Measurements from ENCODE around the gene TRABD. TPM values are rescaled to one million over a fixed set of nuclear protein-coding genes. Genes with fewer than 3 reads are reported as not detected.
A peak's percentile ranks its signal among the peaks of the same experiment; 100 is the strongest.
"Not testable (repeated sequence)": the region's sequence is repeated elsewhere in the genome, so short reads cannot be mapped to it uniquely, and the experiment has no call there.

TRABD gene
- total RNA-seq, 3 donors from 2014 or later = 91.3 to 95.0 (median 93.4) TPM

DNA sequence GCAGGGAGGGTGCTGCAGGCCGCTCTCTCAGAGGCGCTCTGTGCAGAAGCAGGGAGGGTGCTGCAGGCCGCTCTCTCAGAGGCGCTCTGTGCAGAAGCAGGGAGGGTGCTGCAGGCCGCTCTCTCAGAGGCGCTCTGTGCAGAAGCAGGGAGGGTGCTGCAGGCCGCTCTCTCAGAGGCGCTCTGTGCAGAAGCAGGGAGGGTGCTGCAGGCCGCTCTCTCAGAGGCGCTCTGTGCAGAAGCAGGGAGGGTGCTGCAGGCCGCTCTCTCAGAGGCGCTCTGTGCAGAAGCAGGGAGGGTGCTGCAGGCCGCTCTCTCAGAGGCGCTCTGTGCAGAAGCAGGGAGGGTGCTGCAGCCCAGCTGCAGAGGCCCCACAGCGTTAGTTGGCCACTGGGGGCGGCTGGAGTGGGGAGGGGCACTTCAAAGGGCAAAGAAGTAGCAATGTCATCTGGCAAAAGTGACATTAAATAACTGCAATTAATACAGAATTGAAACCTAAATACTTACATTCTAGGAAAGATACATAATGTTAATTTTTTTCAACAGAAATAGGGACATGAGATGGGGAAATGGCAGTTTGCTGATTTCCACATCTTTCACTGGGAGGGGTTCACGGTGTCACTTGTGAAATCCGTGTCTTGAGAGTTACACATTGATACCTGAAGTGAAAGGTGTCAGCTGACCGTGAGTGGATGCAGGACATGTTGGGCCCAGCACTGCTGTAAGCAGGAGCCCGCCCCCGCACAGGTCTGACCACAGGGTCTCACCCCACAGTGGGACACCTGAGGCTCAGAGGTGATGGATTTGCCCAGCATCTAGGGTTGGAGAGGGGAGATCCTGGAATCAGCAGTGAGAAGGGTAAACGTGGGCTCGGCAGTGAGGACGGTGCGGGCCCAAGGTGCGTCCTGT, 38.2 kb upstream of the TRABD start:
- not testable (repeated sequence) for H3K9me3 Mint-ChIP-seq; ATAC-seq; H3K4me1 Mint-ChIP-seq (ENCODE audit: low read depth); H3K27me3 Mint-ChIP-seq (ENCODE audit: low read depth); DNase-seq; H3K4me3 Mint-ChIP-seq; H3K36me3 Mint-ChIP-seq (ENCODE audit: insufficient read depth)

DNA sequence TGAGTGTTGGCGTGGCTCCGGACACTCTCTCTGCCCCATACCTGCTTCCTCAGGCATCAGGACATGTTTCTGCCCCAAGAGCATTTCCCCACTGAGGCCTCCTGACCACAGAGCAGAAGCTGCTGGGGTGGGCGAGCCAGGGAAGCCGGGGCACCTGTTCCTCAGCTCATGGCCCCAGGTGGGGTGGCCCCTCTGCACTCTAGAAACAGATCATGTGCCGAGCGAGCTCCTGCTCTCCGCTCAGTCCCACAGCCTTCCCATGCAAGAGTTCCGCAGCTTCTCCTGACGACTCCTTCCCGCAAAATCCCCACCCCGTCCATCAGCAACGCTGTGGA, 37.6 kb upstream of the TRABD start:
- DNase-seq (no peak), ATAC-seq (no peak)
- Mint-ChIP-seq H3K27me3 (ENCODE audit: low read depth) (peaks cover 5% of the 10 kb centered on the region), H3K4me3 (no peak overlapping the region), H3K9me3 (no peaks in the 10 kb centered on the region), H3K36me3 (ENCODE audit: insufficient read depth) (no peaks in the 10 kb centered on the region), H3K4me1 (ENCODE audit: low read depth) (no peaks in the 10 kb centered on the region)

DNA sequence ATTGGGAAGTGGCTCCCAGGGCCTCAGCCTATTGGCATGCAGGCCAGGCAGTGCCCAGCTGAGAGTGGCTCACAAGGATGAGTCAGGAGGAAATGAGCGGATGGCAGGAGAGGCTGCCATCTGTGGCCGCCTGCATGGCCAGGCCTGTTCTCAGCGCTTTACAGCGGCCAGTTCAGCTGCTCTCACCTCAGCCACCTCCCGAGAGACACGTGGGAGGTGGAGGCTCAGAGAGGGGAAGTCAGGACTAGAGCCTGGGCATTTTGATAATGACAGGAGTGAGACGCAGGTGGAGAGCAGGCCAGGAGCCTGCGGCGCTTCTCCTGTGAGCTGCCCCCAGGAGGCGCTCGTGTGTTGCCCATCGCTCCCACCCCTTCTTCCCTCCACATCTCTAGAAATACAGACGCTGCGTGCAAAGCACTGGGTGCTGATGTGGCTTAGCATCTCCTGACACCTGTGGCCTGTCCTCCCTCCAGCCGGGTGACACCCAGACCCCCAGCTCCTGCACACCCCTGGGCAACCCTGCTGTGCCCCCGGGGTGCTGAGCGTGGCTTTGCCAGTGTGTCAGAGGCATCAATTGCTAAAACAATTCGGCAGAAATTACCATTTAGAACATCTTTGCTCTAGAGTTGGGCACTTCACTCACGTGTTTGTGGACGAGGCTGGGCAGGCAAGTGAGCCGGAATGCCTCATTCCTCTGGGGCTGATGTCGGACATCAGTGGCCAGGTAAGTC, 36.6 kb upstream of the TRABD start:
- H3K27me3 Mint-ChIP-seq (ENCODE audit: low read depth) = peaks cover 5% of the 10 kb centered on the region
- peak; percentile 72 for DNase-seq
- no peaks in the 10 kb centered on the region for H3K36me3 Mint-ChIP-seq (ENCODE audit: insufficient read depth)
- H3K4me3 Mint-ChIP-seq = no peak overlapping the region
- H3K4me1 Mint-ChIP-seq (ENCODE audit: low read depth) = no peaks in the 10 kb centered on the region
- H3K9me3 Mint-ChIP-seq = no peaks in the 10 kb centered on the region
- ATAC-seq = peak; percentile 97

DNA sequence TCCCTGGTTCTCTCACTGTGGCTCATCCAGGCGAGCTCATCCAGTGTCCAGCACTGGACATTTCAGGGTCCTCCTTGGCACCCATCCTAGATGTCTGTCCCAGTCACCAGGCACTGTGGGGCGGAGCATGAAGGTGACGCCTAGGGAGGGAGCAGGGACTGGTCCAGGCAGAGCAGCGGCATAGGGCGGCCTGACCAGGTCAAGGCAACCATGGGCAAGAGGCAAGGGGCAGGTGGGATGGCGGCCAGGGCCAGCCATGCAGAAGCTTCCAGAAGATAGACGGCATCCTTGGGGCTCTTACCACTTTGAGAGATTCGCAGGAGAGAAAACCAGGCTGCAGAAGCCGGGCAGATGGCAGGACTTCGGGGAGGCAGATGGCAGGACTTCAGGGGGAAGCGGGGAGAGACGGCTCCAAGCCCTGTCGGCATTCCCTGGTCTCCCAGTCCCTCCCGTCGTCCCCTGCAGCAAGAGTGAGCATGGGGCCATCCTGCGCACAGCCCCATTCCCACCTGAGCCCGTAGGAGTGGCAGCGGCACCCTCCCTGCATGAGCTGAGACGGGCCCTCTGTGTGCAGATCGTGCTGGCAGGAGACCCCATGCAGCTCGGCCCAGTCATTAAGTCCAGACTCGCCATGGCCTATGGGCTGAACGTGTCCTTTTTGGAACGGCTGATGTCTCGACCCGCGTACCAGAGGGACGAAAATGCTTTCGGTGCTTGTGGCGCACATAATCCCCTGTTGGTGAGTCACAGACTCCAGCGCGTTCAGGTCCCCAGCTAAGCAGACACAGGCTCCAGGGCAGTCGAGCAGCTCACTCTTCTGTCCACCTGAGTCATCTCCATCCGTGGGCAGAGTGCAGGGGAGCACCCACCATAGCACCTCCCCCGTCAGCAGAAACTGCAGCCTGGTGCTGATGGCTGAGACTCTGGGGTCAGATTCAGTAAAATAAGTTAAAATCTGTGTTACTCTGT, 35.3 kb upstream of the TRABD start:
- Mint-ChIP-seq H3K27me3 (ENCODE audit: low read depth) (peaks cover 3% of the 10 kb centered on the region), H3K4me3 (no peak overlapping the region), H3K9me3 (no peaks in the 10 kb centered on the region), H3K4me1 (ENCODE audit: low read depth) (no peaks in the 10 kb centered on the region), H3K36me3 (ENCODE audit: insufficient read depth) (no peaks in the 10 kb centered on the region)
- DNase-seq (no peak), ATAC-seq (no peak)

DNA sequence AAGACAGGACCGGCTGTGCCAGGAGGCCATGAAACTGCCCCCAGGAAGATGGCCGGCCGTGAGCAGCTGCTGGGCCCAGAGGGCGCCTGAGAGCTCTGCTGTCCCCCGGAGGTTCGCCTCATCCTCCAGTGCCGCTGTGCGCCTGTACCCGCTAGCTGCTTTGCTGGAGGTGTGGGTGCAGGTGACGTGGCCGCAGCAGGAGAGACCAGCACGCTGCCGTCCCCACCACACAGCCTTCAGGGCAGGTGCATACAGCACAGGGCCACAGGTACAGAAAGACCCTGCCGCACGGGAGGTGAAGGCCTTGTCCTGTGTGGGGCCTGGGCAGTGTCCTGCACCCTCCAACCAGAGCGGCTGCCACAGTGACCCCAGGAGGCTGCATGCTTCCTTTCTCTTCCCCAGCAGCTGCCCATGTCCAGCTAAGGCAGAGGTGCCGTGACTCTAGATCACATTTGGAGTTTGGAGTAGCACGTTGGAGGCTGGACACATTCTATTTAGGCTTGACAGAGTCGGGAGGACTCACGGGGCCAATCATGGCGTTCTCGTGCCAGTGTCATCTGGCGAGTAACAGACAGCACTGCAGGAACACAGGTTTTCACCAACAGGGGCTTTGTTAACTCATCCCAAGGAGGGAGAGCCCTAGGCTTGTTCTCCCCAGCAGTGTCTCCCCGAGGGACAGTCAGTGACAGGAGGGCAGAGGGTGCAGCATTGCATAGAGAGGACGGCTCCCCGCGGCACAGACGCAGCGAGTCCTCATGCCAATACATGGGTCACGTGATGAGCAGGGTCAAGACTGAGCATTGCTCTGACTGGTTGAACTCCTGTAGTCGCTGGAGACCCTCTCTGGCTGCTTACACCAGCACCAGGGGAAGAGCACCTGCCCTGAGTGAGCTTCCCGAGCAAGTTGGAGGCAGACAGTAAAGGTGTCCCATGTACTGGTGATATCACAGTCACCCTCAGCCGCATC, 33.9 kb upstream of the TRABD start:
- H3K4me3 Mint-ChIP-seq = no peak overlapping the region
- no peak for DNase-seq
- no peaks in the 10 kb centered on the region for H3K9me3 Mint-ChIP-seq
- no peaks in the 10 kb centered on the region for H3K27me3 Mint-ChIP-seq (ENCODE audit: low read depth)
- H3K4me1 Mint-ChIP-seq (ENCODE audit: low read depth) = no peaks in the 10 kb centered on the region
- no peak for ATAC-seq
- no peaks in the 10 kb centered on the region for H3K36me3 Mint-ChIP-seq (ENCODE audit: insufficient read depth)

DNA sequence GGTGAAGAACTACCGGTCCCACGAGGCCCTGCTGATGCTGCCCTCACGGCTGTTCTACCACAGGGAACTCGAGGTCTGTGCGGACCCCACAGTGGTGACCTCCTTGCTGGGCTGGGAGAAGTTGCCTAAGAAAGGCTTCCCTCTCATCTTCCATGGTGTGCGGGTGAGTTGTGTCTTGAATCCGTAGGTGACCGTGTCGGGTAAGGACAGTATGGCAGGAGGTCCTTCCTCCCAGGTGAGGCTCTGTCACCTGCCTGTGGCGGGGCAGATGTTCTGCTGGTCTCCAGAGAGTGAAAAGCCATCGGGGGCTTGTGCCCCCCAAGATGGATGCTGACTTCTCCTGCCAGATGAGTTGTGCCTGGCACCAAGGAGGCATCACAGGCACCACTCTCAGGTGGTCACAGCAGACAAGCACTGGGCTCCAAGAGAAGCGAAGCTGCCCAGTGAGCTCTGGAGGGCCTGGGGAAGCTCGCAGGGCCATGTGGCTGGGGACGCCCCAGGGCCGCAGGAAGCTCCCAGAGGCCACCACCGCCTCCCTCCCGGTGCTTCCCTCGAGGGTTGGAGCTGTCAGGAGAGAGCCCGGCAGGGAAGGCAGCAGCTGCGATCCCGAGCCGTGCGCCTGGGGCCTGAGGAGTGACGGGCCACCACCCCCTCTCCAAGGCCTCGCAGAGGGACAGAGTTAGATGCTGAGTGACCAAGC, 32.5 kb upstream of the TRABD start:
- Mint-ChIP-seq H3K27me3 (ENCODE audit: low read depth) (no peaks in the 10 kb centered on the region), H3K36me3 (ENCODE audit: insufficient read depth) (no peaks in the 10 kb centered on the region), H3K4me3 (no peak overlapping the region), H3K4me1 (ENCODE audit: low read depth) (no peaks in the 10 kb centered on the region), H3K9me3 (no peaks in the 10 kb centered on the region)
- no peak for ATAC-seq
- no peak for DNase-seq

DNA sequence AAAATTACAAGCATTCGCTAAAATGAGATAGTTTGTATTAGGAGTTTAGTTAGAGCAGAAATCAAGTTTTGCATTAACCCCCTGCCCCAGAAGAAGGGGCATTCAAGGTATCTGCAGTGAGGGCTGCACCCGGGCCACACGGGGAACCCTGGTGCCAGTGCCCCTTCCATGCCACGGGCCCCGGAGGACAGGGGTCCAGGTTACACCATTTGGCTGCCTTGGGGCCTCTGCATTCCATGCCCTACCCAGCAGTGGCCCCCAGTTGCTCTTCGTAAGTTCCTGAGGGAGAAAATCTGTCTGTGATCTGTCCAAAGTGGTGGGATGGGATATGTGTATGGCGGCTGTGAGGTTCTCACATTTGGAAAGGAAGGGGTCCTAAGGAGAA, 32.0 kb upstream of the TRABD start:
- DNase-seq (no peak), ATAC-seq (no peak)
- no peaks in the 10 kb centered on the region for H3K4me1 Mint-ChIP-seq (ENCODE audit: low read depth)
- H3K4me3 Mint-ChIP-seq = no peak overlapping the region
- H3K36me3 Mint-ChIP-seq (ENCODE audit: insufficient read depth) = no peaks in the 10 kb centered on the region
- peaks cover 3% of the 10 kb centered on the region for H3K27me3 Mint-ChIP-seq (ENCODE audit: low read depth)
- H3K9me3 Mint-ChIP-seq = no peaks in the 10 kb centered on the region

DNA sequence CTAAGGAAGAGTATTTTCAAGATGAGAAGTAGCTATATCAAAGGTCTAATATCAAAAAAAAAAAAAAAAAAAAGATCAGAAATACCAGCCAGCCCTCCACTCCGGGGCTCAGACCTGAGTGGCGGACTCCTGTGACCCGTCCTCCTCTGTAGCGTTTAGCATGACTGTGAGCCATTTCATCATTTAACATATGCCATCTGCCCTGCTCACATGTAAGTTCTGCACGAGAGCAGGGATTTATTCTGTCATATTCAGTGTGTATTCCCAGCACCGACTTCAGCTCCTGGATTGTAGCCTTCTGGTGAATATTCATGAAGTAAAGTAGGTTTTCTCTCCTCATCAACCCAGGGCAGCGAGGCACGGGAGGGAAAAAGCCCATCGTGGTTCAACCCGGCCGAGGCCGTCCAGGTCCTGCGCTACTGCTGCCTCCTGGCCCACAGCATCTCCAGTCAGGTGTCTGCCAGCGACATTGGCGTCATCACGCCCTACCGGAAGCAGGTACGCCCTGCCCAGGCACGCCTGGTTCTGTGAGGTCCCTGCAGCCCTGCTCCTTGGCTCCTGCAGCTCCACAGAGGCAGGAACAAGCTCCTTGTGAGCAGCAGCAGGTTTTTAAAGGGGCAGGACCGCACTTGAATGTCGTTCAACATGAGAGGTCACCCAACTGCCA, 27.9 kb upstream of the TRABD start:
- no peak overlapping the region for H3K4me3 Mint-ChIP-seq
- H3K36me3 Mint-ChIP-seq (ENCODE audit: insufficient read depth) = no peaks in the 10 kb centered on the region
- H3K9me3 Mint-ChIP-seq = no peaks in the 10 kb centered on the region
- H3K4me1 Mint-ChIP-seq (ENCODE audit: low read depth) = no peaks in the 10 kb centered on the region
- DNase-seq (no peak), ATAC-seq (no peak)
- peaks cover 21% of the 10 kb centered on the region for H3K27me3 Mint-ChIP-seq (ENCODE audit: low read depth)

DNA sequence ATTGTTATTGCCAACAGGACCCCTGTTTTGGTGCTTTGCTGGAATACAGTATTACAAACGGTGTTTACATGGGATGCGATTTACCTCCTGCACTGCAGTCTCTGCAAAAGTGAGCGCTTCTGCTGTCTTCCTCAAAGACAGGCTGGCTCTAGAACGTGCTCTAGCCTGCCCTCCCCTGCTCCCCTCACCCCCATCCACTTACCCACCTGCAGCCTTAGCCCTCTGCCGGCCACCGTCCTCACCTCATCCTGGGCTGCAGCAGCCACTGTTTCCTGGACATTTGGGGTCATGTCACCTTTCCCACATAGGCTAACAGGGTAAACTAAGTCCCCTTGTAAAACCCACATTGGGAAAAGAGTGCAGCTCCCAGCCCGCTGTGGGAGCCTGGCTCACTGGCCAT, 24.8 kb upstream of the TRABD start:
- DNase-seq = no peak
- Mint-ChIP-seq H3K4me1 (ENCODE audit: low read depth) (no peaks in the 10 kb centered on the region), H3K9me3 (no peaks in the 10 kb centered on the region), H3K27me3 (ENCODE audit: low read depth) (peaks cover 30% of the 10 kb centered on the region), H3K36me3 (ENCODE audit: insufficient read depth) (no peaks in the 10 kb centered on the region), H3K4me3 (no peak overlapping the region)
- ATAC-seq = no peak

DNA sequence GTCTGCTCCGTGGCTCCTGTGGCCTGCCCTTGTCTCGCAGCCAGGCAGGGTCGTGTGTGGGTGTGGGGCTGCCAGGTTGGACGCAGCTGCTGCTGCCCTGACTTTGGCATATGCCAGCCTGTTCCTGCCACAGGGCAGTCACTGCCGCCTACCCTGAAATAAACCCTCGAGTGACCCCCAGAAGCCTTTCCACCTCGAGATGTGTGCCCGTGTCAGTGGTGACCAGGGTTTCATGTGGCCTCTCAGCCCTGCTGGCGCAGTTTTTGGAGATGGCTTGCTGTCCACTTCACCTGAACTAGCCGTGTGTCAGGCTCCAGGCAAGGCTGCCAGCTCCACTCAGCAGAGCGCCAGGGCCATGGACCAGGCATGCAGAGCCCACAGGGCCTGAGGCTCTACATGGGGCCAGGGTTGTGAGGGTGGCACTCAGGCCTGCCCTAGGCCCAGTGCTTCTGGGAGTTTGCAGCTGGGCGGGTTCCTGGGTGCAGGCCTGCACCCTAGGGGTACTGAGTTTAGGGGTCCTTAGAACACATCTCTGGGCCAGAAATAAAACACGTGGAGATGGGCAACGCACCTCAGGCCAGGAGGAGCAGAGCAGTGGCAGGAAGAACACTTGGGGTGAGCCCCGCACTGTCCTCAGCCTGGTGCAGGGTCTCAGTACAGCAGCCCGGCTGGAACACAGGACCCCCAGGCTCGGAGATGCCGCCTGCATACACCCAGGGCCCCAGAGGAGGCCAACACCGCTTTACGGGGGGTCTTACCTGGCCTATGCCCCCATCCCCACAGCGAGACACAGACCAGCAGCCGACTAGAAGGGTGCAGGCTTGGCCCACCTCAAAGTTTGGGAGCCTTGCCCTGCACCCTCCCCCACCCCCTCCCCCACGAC, 24.0 kb upstream of the TRABD start:
- H3K4me3 Mint-ChIP-seq = no peak overlapping the region
- ATAC-seq = no peak
- H3K36me3 Mint-ChIP-seq (ENCODE audit: insufficient read depth) = no peaks in the 10 kb centered on the region
- peaks cover 30% of the 10 kb centered on the region for H3K27me3 Mint-ChIP-seq (ENCODE audit: low read depth)
- DNase-seq = no peak
- H3K4me1 Mint-ChIP-seq (ENCODE audit: low read depth) = no peaks in the 10 kb centered on the region
- no peaks in the 10 kb centered on the region for H3K9me3 Mint-ChIP-seq

DNA sequence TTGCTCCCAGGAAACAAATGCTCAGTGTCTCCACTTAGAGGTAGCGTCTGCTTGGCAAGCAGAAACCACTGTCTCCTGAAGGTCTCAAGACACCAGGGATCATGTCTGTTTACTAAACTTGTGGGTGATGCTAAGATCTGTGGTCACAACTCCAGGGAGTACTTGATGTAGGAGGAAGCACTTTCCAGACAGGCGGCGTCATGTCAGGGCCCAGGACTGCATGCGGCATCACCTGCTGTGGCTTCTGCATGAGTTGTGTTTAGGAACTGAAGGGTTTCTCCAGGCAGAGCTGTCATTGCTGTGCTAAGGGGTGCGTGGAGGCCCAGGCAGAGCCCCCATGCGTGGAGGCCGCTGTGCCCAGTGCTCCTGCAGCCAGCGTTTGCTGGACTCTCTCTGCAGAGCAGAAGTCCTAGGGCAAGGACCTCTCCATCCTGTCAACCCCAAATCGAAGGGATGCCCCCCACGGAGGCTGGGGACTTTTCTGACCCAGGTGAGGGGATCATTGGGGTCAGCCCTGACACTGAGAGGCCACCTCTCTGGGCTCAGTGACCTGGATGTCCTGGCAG, 23.2 kb upstream of the TRABD start:
- Mint-ChIP-seq H3K9me3 (no peaks in the 10 kb centered on the region), H3K4me3 (no peak overlapping the region), H3K36me3 (ENCODE audit: insufficient read depth) (no peaks in the 10 kb centered on the region), H3K4me1 (ENCODE audit: low read depth) (no peaks in the 10 kb centered on the region), H3K27me3 (ENCODE audit: low read depth) (peaks cover 30% of the 10 kb centered on the region)
- ATAC-seq (no peak), DNase-seq (no peak)
